Stimulated activated memory B cell treated with anti-CD40 and anti-IgM and Interleukin-4, amounts not matched to agents 10 μg/mL and 1 μg/mL and 100 μg/mL, for 72 hours (primary cell): ENCODE data around the gene NMRK1.

Source experiments
- ATAC-seq: fragments of 150-1000 bp; cut with Tn5 transposase; 2 replicates; pipeline ENCODE4 v1.10.0; 2021
- H3K27ac Mint-ChIP-seq: one replicate; pipeline ENCODE4 v1.8.0; 2022; ENCODE audit warnings: mild to moderate bottlenecking, mixed read lengths
- H3K27me3 Mint-ChIP-seq: one replicate; pipeline ENCODE4 v1.8.0; 2022; ENCODE audit warnings: mixed read lengths
- H3K36me3 Mint-ChIP-seq: one replicate; pipeline ENCODE4 v1.8.0; 2022; ENCODE audit warnings: mixed read lengths
- H3K4me1 Mint-ChIP-seq: one replicate; pipeline ENCODE4 v1.8.0; 2022; ENCODE audit warnings: mixed read lengths
- H3K4me3 Mint-ChIP-seq: one replicate; pipeline ENCODE4 v1.8.0; 2022; ENCODE audit warnings: mild to moderate bottlenecking, moderate library complexity, mixed read lengths
- H3K9me3 Mint-ChIP-seq: one replicate; pipeline ENCODE4 v1.8.0; 2022; ENCODE audit warnings: mixed read lengths

Gene NMRK1

GRCh38 chr9:75053869-75054268 is 34.1 kb downstream of the NMRK1 start:
- Mint-ChIP-seq H3K9me3 (no peaks in the 10 kb centered on the region), H3K4me1 (peaks cover 17% of the 10 kb centered on the region), H3K4me3 (peak overlapping the region; percentile 39), H3K27ac (peak overlapping the region; percentile 31), H3K27me3 (no peaks in the 10 kb centered on the region), H3K36me3 (no peaks in the 10 kb centered on the region)
- peak; percentile 94 for ATAC-seq

- no peaks in the 10 kb centered on the region for H3K9me3 Mint-ChIP-seq
- no peaks in the 10 kb centered on the region for H3K27me3 Mint-ChIP-seq
- H3K27ac Mint-ChIP-seq: no peak overlapping the region
- H3K4me3 Mint-ChIP-seq: no peak overlapping the region
- peaks cover 23% of the 10 kb centered on the region for H3K4me1 Mint-ChIP-seq
- ATAC-seq: no peak
- no peaks in the 10 kb centered on the region for H3K36me3 Mint-ChIP-seq
These were observed 36.7 kb downstream of the NMRK1 start for GRCh38 chr9:75051285-75051684.

- Mint-ChIP-seq H3K4me1 (peaks cover 6% of the 10 kb centered on the region), H3K9me3 (no peaks in the 10 kb centered on the region), H3K27ac (no peak overlapping the region), H3K36me3 (no peaks in the 10 kb centered on the region), H3K4me3 (no peak overlapping the region), H3K27me3 (peaks cover 15% of the 10 kb centered on the region)
- ATAC-seq: no peak
These were observed 40.4 kb downstream of the NMRK1 start for GRCh38 chr9:75047506-75047905.

- peaks cover 15% of the 10 kb centered on the region for H3K27me3 Mint-ChIP-seq
- ATAC-seq: no peak
- H3K36me3 Mint-ChIP-seq: no peaks in the 10 kb centered on the region
- peaks cover 6% of the 10 kb centered on the region for H3K4me1 Mint-ChIP-seq
- no peaks in the 10 kb centered on the region for H3K9me3 Mint-ChIP-seq
- no peak overlapping the region for H3K27ac Mint-ChIP-seq
- no peak overlapping the region for H3K4me3 Mint-ChIP-seq
These were observed 41.1 kb downstream of the NMRK1 start for GRCh38 chr9:75046725-75047345.

GRCh38 chr9:75041041-75041440 is 46.9 kb downstream of the NMRK1 start:
- H3K36me3 Mint-ChIP-seq: no peaks in the 10 kb centered on the region
- H3K4me1 Mint-ChIP-seq: peaks cover 10% of the 10 kb centered on the region
- no peaks in the 10 kb centered on the region for H3K9me3 Mint-ChIP-seq
- no peak overlapping the region for H3K4me3 Mint-ChIP-seq
- H3K27ac Mint-ChIP-seq: no peak overlapping the region
- ATAC-seq: no peak
- peaks cover 15% of the 10 kb centered on the region for H3K27me3 Mint-ChIP-seq

GRCh38 chr9:75039801-75040200 is 48.2 kb downstream of the NMRK1 start:
- Mint-ChIP-seq H3K36me3 (no peaks in the 10 kb centered on the region), H3K4me3 (no peak overlapping the region), H3K4me1 (peaks cover 10% of the 10 kb centered on the region), H3K27me3 (peaks cover 4% of the 10 kb centered on the region), H3K27ac (peak overlapping the region; percentile 34), H3K9me3 (no peaks in the 10 kb centered on the region)
- peak; percentile 76 for ATAC-seq

- no peaks in the 10 kb centered on the region for H3K36me3 Mint-ChIP-seq
- peak overlapping the region; percentile 34 for H3K27ac Mint-ChIP-seq
- H3K27me3 Mint-ChIP-seq: no peaks in the 10 kb centered on the region
- peaks cover 10% of the 10 kb centered on the region for H3K4me1 Mint-ChIP-seq
- no peak for ATAC-seq
- no peaks in the 10 kb centered on the region for H3K9me3 Mint-ChIP-seq
- H3K4me3 Mint-ChIP-seq: no peak overlapping the region
These were observed 48.9 kb downstream of the NMRK1 start for GRCh38 chr9:75039009-75039408.

GRCh38 chr9:75036793-75037192 is 51.2 kb downstream of the NMRK1 start:
- no peaks in the 10 kb centered on the region for H3K9me3 Mint-ChIP-seq
- peaks cover 10% of the 10 kb centered on the region for H3K4me1 Mint-ChIP-seq
- no peaks in the 10 kb centered on the region for H3K36me3 Mint-ChIP-seq
- no peaks in the 10 kb centered on the region for H3K27me3 Mint-ChIP-seq
- H3K4me3 Mint-ChIP-seq: no peak overlapping the region
- H3K27ac Mint-ChIP-seq: no peak overlapping the region
- no peak for ATAC-seq

GRCh38 chr9:75033791-75034473 is 54.0 kb downstream of the NMRK1 start:
- H3K27me3 Mint-ChIP-seq: no peaks in the 10 kb centered on the region

GRCh38 chr9:75027187-75028107 is 60.5 kb downstream of the NMRK1 start:
- H3K27ac Mint-ChIP-seq: peak overlapping the region; percentile 70
- H3K27me3 Mint-ChIP-seq: no peaks in the 10 kb centered on the region
- H3K9me3 Mint-ChIP-seq: no peaks in the 10 kb centered on the region
- peak overlapping the region; percentile 73 for H3K4me3 Mint-ChIP-seq
- peak; percentile 76 for ATAC-seq
- H3K4me1 Mint-ChIP-seq: peaks cover 30% of the 10 kb centered on the region
- no peaks in the 10 kb centered on the region for H3K36me3 Mint-ChIP-seq

More at GRCh38 chr9:75033791-75034473, 54.0 kb downstream of the NMRK1 start:
- no peaks in the 10 kb centered on the region for H3K9me3 Mint-ChIP-seq
- H3K4me3 Mint-ChIP-seq: no peak overlapping the region
- H3K27ac Mint-ChIP-seq: no peak overlapping the region
- ATAC-seq: no peak
- H3K36me3 Mint-ChIP-seq: no peaks in the 10 kb centered on the region
- no peaks in the 10 kb centered on the region for H3K4me1 Mint-ChIP-seq

GRCh38 chr9:75023846-75024245 is 64.1 kb downstream of the NMRK1 start:
- H3K27ac Mint-ChIP-seq: no peak overlapping the region
- peaks cover 6% of the 10 kb centered on the region for H3K36me3 Mint-ChIP-seq
- H3K9me3 Mint-ChIP-seq: no peaks in the 10 kb centered on the region
- no peak overlapping the region for H3K4me3 Mint-ChIP-seq
- peaks cover 45% of the 10 kb centered on the region for H3K4me1 Mint-ChIP-seq
- no peaks in the 10 kb centered on the region for H3K27me3 Mint-ChIP-seq
- ATAC-seq: no peak

GRCh38 chr9:75019654-75020053 is 68.3 kb downstream of the NMRK1 start:
- peaks cover 13% of the 10 kb centered on the region for H3K36me3 Mint-ChIP-seq
- no peak for ATAC-seq
- no peaks in the 10 kb centered on the region for H3K27me3 Mint-ChIP-seq
- peaks cover 24% of the 10 kb centered on the region for H3K4me1 Mint-ChIP-seq
- H3K9me3 Mint-ChIP-seq: no peaks in the 10 kb centered on the region
- no peak overlapping the region for H3K4me3 Mint-ChIP-seq
- no peak overlapping the region for H3K27ac Mint-ChIP-seq

GRCh38 chr9:75019022-75019421 is 68.9 kb downstream of the NMRK1 start:
- Mint-ChIP-seq H3K36me3 (peaks cover 15% of the 10 kb centered on the region), H3K27ac (no peak overlapping the region), H3K27me3 (no peaks in the 10 kb centered on the region), H3K4me3 (no peak overlapping the region), H3K4me1 (peaks cover 19% of the 10 kb centered on the region), H3K9me3 (no peaks in the 10 kb centered on the region)
- ATAC-seq: no peak

- no peak for ATAC-seq
- no peak overlapping the region for H3K4me3 Mint-ChIP-seq
- H3K27ac Mint-ChIP-seq: no peak overlapping the region
- peaks cover 21% of the 10 kb centered on the region for H3K36me3 Mint-ChIP-seq
- peaks cover 15% of the 10 kb centered on the region for H3K4me1 Mint-ChIP-seq
- H3K9me3 Mint-ChIP-seq: no peaks in the 10 kb centered on the region
- H3K27me3 Mint-ChIP-seq: no peaks in the 10 kb centered on the region
These were observed 70.6 kb downstream of the NMRK1 start for GRCh38 chr9:75017378-75017777.

- H3K27me3 Mint-ChIP-seq: no peaks in the 10 kb centered on the region
- H3K9me3 Mint-ChIP-seq: no peaks in the 10 kb centered on the region
- peaks cover 28% of the 10 kb centered on the region for H3K36me3 Mint-ChIP-seq
- H3K4me1 Mint-ChIP-seq: no peaks in the 10 kb centered on the region
- no peak for ATAC-seq
- no peak overlapping the region for H3K27ac Mint-ChIP-seq
- no peak overlapping the region for H3K4me3 Mint-ChIP-seq
These were observed 74.2 kb downstream of the NMRK1 start for GRCh38 chr9:75013735-75014134.
